ENCODE data around the gene NDUFS3.
A peak's percentile ranks its signal among the peaks of the same experiment; 100 is the strongest.

Gene NDUFS3

GRCh38 chr11:47566149-47566698 is 12.7 kb upstream of the NDUFS3 start:
- Histone ChIP-seq H3K27ac (ENCODE audit: poor library complexity, severe bottlenecking) (peak overlapping the region; percentile 51), H3K36me3 (ENCODE audit: low read depth) (peaks cover 38% of the 10 kb centered on the region), H3K9me3 (ENCODE audit: severe bottlenecking) (no peaks in the 10 kb centered on the region), H3K4me3 (ENCODE audit: severe bottlenecking) (peak overlapping the region; percentile 61), H3K27me3 (ENCODE audit: insufficient read depth, poor library complexity, severe bottlenecking) (no peaks in the 10 kb centered on the region), H3K4me1 (ENCODE audit: insufficient read depth, poor library complexity, severe bottlenecking) (peaks cover 3% of the 10 kb centered on the region)
- TF ChIP-seq, protein P1, sequence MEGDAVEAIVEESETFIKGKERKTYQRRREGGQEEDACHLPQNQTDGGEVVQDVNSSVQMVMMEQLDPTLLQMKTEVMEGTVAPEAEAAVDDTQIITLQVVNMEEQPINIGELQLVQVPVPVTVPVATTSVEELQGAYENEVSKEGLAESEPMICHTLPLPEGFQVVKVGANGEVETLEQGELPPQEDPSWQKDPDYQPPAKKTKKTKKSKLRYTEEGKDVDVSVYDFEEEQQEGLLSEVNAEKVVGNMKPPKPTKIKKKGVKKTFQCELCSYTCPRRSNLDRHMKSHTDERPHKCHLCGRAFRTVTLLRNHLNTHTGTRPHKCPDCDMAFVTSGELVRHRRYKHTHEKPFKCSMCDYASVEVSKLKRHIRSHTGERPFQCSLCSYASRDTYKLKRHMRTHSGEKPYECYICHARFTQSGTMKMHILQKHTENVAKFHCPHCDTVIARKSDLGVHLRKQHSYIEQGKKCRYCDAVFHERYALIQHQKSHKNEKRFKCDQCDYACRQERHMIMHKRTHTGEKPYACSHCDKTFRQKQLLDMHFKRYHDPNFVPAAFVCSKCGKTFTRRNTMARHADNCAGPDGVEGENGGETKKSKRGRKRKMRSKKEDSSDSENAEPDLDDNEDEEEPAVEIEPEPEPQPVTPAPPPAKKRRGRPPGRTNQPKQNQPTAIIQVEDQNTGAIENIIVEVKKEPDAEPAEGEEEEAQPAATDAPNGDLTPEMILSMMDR (IDR thresholded peaks at IDR 0.05; ENCODE audit: poor library complexity, severe bottlenecking), result no peak
- peak; percentile 41 for ATAC-seq (ENCODE audit: low read depth)
- DNase-seq (ENCODE audit: low spot score), result no peak

GRCh38 chr11:47569646-47570045 is 9.2 kb upstream of the NDUFS3 start:
- no peak overlapping the region for H3K27ac ChIP-seq (ENCODE audit: poor library complexity, severe bottlenecking)
- H3K27me3 ChIP-seq (ENCODE audit: insufficient read depth, poor library complexity, severe bottlenecking), result no peaks in the 10 kb centered on the region
- H3K36me3 ChIP-seq (ENCODE audit: low read depth), result peaks cover 71% of the 10 kb centered on the region
- ATAC-seq (ENCODE audit: low read depth) (no peak), DNase-seq (ENCODE audit: low spot score) (no peak)
- H3K4me1 ChIP-seq (ENCODE audit: insufficient read depth, poor library complexity, severe bottlenecking), result peaks cover 12% of the 10 kb centered on the region
- no peaks in the 10 kb centered on the region for H3K9me3 ChIP-seq (ENCODE audit: severe bottlenecking)
- TF ChIP-seq, protein P1 (IDR thresholded peaks at IDR 0.05; ENCODE audit: poor library complexity, severe bottlenecking), result no peak
- H3K4me3 ChIP-seq (ENCODE audit: severe bottlenecking), result no peak overlapping the region

- TF ChIP-seq, protein P1 (IDR thresholded peaks at IDR 0.05; ENCODE audit: poor library complexity, severe bottlenecking), result no peak
- Histone ChIP-seq H3K4me1 (ENCODE audit: insufficient read depth, poor library complexity, severe bottlenecking) (peaks cover 12% of the 10 kb centered on the region), H3K36me3 (ENCODE audit: low read depth) (peaks cover 81% of the 10 kb centered on the region), H3K27ac (ENCODE audit: poor library complexity, severe bottlenecking) (no peak overlapping the region), H3K9me3 (ENCODE audit: severe bottlenecking) (no peaks in the 10 kb centered on the region), H3K27me3 (ENCODE audit: insufficient read depth, poor library complexity, severe bottlenecking) (no peaks in the 10 kb centered on the region), H3K4me3 (ENCODE audit: severe bottlenecking) (no peak overlapping the region)
- ATAC-seq (ENCODE audit: low read depth) (no peak), DNase-seq (ENCODE audit: low spot score) (no peak)
Measured at GRCh38 chr11:47570651-47571356, 8.1 kb upstream of the NDUFS3 start.

- H3K4me3 ChIP-seq (ENCODE audit: severe bottlenecking), result no peak overlapping the region
- H3K9me3 ChIP-seq (ENCODE audit: severe bottlenecking), result no peaks in the 10 kb centered on the region
- H3K27ac ChIP-seq (ENCODE audit: poor library complexity, severe bottlenecking), result peak overlapping the region; percentile 37
- ATAC-seq (ENCODE audit: low read depth) (no peak), DNase-seq (ENCODE audit: low spot score) (no peak)
- H3K36me3 ChIP-seq (ENCODE audit: low read depth), result peaks cover 83% of the 10 kb centered on the region
- H3K27me3 ChIP-seq (ENCODE audit: insufficient read depth, poor library complexity, severe bottlenecking), result no peaks in the 10 kb centered on the region
- TF ChIP-seq, protein P1 (IDR thresholded peaks at IDR 0.05; ENCODE audit: poor library complexity, severe bottlenecking), result no peak
- H3K4me1 ChIP-seq (ENCODE audit: insufficient read depth, poor library complexity, severe bottlenecking), result peaks cover 12% of the 10 kb centered on the region
Measured at GRCh38 chr11:47571357-47571729, 7.5 kb upstream of the NDUFS3 start.

- H3K36me3 ChIP-seq (ENCODE audit: low read depth), result peaks cover 89% of the 10 kb centered on the region
- H3K4me1 ChIP-seq (ENCODE audit: insufficient read depth, poor library complexity, severe bottlenecking), result peaks cover 9% of the 10 kb centered on the region
- H3K27ac ChIP-seq (ENCODE audit: poor library complexity, severe bottlenecking), result peak overlapping the region; percentile 37
- H3K27me3 ChIP-seq (ENCODE audit: insufficient read depth, poor library complexity, severe bottlenecking), result no peaks in the 10 kb centered on the region
- ATAC-seq (ENCODE audit: low read depth) (peak; percentile 85), DNase-seq (ENCODE audit: low spot score) (no peak)
- TF ChIP-seq, protein P1 (IDR thresholded peaks at IDR 0.05; ENCODE audit: poor library complexity, severe bottlenecking), result no peak
- H3K4me3 ChIP-seq (ENCODE audit: severe bottlenecking), result no peak overlapping the region
- no peaks in the 10 kb centered on the region for H3K9me3 ChIP-seq (ENCODE audit: severe bottlenecking)
Measured at GRCh38 chr11:47571895-47572294, 7.0 kb upstream of the NDUFS3 start.
